HG02623 (cell line): ENCODE results near the gene BCAS3.

Experiments used
- ATAC-seq: cut with Tn5 transposase; IDR thresholded peaks from one replicate; pipeline ENCODE4 v1.9.1; 2021; ENCODE audit warnings: moderate library complexity; ENCODE audit not compliant: unreplicated experiment

Gene BCAS3

DNA sequence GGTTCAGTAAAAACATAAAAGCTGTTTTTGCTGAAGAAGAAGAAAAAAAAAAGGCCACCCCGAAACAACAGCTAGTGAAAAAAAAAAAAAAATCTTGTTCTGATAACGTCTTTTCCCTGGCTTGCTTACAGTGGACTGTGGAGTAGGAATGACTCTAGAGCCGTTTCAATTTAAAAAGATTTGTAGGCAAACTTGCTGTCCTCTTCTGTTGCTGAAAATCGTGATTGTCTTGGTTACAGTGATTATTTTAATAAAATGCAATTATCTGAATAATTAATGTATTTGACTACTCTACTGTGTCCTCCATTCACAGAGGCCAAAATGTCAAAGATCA, 531.4 kb downstream of the BCAS3 start:
- no peak for ATAC-seq

DNA sequence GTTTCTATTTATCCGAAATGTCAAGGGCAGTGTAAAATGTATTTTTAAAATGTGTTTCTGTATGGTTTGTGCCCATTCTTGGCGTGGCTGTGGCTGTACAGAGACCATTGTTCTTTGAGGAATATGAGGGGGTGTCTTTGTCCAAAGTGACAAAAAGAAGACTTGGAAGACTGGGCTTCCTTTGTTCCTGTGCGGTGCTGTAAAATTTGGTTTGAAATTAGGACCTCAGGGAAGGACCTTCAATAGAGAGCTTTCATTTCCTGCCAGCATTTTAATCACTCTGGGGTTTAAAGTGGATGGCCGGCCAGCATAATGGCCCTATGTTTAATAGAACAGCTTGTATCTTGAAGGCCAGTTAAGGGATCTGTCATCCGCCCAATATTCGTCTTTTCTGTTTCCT, 531.9 kb downstream of the BCAS3 start:
- ATAC-seq, result no peak

DNA sequence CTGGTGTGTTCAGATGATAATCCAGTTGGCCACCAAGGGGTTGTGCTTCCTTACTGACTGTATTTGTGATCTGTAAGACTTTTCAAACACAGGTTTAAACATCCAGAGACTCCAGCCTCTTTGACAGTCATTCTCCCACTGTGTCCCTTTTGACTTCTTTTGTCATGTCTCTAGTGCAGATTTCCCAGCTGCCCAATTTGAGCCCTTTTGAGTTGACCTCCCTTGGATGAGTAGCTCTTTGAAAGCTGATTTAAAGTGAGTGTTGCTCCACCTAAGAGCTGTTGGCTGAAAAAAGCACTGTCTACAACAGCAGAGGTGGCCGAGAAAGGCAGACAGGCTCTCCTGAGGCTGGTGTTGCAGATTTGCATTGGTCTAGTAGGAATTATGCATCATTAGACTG, 533.6 kb downstream of the BCAS3 start:
- ATAC-seq, result no peak

DNA sequence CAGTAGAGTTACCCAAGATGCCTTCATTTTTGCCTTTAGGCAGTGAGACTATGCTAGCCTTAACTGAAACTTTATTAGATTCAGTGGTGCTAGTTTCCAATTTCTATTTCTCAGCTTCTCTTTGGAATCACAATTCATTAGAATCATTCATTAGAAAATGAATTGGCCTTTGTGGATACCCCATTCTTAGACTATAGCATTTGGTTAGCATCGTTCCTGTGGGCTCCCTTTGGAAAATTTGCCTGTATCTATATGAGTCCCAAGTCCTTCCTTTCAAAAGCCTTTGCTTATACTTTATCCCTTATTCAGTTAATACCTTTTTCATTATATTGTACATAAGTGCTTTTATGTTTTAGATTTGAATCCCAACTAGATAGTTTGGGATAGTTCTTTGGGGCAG, 535.0 kb downstream of the BCAS3 start:
- no peak for ATAC-seq

DNA sequence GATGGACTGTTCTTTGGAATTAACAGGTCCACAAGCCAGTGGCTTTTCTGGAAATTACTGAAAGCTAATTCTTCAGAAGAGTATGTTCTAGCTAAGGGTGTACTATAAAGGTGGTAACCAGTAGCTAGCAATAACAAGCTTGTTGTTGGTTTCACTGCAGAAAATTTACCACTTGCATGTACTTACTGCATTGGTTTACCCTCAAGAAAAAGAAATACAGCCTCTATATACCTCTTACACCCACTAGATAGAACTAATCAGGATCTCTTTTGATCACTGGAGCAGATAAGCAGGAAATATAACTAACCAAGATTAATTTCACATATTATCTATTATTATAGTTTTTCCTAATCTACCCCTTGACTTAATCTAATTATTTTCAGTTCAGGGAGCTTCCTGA, 537.1 kb downstream of the BCAS3 start:
- ATAC-seq, result no peak

DNA sequence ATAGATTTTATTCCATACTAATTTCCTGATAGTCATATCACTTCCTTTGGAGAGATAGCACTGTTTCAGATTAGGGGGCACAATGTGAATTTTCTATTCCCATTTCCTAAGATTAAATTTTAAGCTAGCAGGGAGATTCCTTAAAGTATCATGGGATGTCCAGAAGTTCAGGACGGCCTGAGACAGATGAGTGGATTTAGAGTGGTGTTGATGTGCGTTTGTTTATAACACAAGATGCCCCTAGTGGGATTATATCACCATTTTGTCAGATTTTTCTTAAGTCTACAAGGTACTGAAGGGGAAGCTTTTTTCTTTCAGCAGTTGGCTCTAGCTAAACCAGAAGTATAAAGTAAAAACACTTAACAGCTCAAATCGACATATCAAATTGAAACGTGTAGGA, 538.4 kb downstream of the BCAS3 start:
- ATAC-seq, result no peak

DNA sequence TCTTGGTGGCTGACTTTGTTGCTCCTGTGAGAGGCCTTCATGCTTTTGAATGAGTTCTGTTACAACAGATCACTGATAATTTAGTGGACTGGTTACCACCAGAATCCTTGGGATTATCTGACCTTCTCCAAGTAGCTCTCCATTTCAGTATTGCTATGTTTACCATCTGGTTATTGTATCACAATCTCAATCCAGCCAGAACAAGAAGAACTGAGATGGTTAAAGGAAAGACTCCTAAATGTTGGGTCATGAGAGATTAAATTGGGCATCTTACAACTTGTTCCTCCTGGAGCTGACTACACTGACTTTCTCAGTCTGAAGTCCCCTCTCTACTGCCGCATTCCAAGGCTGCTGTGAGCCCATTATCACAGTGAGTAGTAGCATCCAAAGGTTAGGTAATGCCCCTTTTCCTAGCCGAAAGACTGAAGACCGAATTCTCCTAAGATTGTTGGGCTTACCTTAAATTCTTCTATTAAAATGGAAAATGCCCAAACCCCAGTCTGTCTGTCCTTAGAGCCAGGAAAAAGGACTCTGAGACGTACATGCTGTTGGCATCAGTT, 540.3 kb downstream of the BCAS3 start:
- ATAC-seq, result no peak

DNA sequence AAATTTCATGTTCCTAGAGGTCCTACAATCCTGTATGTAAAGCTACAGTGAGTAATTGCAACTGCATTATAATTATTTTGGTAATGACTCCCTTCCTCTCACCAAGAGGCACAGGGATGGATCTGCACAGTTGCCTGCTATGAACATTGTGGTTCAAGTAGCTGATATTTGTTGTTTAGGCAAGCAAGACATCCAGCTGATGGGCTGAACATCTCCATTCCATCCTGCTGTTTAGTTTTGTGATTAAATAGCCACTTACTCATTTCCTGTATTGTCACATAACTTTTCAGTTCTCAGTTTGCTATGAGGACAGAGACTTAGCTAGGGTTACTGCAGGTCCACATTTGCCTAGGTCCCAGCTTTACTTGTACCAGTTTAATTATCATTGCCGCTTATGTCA, 540.8 kb downstream of the BCAS3 start:
- ATAC-seq, result no peak

DNA sequence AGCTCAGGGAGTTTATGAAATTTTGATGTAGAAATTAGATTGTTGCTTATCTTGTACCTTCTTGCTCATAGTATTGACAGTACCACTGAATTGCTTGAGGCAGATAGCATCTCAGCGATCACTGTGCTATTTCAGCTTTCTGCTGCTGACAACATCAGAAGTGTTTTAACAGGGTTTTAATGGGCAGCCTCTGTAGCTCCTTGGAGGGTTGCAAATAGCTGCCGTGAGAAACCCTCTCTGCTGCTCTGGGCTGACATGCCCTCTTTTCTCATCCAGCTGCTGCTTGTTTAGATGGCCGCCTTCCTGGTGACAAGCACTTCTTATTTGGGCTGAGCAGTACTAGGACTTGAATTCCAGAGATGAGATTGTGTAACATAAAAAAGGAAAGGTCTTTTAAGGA, 541.8 kb downstream of the BCAS3 start:
- no peak for ATAC-seq

DNA sequence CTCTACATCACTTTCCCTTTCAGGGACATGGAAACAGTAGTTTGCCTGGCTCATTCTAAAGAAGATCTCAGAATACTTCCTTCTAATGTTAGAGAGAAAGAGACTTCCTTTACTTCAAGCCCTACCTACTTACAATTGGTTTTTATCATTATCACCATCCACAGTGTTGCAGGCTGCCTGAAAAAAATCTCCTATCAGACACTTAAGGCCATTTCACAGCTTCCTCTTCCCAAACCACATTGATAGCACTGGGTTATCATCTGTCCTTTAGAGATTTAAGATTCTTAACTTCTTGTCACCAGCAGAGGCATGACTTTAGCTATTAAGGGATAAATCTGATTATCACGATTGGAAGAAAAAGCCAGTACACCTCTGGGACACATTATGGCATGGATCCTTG, 543.5 kb downstream of the BCAS3 start:
- ATAC-seq, result no peak

DNA sequence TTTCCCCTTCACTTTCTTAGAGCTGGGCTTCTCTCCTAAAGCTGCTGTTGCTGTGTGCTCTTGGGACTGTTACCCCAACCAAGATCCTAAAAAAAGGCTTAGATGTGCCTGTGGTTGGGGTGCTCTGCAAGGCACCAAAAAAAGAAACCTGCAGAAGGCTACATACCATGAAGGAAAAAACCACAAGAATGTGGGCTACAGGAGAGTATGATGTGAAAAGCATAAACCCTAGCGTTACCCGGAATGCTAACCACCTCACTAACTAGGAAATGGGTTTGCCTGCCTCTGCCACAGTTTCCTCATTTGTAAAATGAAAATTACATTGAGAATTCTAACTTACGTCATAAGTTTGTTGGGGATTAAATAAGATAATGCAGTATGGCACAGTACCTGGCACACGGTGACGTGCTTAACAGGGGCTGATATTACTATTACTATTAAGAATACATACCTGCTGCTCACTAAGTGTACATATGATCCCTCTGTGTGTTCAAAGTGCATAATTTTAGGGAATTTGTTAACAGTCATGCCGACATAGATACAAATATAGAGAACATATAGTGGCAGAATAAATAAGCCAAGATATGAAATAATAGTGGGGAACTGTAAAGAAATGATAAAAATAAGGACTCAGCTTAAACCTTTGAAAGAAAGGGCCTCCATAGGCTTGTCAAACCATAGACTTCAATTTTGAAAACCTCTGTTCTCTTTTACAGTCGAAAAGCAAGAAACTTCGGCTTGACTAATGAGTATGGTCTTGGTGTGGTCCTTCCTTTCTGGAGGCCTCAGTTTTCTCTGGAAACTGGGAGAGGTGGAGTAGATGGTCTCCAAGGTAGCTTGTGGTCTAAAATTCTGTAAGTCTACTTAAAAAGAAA, 544.2 kb downstream of the BCAS3 start:
- ATAC-seq, result no peak

DNA sequence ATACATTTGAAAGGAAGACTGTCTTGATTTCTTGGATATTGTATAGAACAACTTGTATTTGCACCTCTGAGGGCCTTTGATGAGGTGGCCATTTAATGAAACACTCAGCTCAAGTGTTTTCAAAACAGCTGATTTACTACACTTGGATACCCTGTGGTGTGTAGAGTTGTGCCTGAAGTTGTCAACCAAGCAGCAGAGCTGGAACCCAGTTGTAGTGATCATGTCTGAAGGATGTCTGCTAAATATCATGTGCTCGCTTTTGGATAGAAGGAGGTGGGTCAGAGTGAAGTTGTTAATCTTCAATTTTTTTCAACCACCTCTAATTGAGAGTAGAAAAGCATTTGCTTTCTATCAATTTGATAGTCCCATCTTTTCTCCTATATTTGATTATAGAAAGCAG, 546.1 kb downstream of the BCAS3 start:
- no peak for ATAC-seq

DNA sequence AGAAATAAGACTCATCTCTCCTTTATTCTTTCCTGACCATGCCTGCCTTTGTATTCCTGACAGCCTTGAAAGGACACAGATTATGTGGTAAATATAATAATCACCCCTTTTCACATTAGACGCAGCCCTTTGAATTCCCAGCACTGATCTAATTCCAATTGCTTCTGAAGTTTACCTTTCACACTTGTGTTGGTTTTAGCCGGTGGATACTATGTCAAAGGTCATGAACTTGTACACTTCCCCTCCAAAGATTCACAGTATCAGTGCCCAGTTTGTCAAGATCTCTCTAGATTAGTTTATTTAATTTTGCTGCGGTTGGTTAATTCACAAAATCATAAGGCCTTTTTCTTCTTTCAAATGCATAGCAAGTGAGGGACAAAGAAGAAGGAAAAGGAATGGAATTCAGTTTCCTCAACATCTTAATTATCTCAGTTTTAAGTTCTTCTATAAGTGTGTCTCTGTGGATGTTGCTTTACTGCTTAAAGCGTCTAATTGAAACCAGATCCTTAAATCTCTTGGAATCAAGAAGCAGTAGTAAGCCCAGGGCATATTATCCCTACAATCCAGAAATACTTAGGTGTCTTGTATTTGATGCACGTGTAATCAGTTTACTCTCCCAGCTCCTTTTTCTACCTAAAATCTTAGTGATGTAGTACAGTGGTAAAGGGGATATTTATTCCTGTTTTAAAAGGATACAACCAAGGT, 547.7 kb downstream of the BCAS3 start:
- ATAC-seq, result no peak

DNA sequence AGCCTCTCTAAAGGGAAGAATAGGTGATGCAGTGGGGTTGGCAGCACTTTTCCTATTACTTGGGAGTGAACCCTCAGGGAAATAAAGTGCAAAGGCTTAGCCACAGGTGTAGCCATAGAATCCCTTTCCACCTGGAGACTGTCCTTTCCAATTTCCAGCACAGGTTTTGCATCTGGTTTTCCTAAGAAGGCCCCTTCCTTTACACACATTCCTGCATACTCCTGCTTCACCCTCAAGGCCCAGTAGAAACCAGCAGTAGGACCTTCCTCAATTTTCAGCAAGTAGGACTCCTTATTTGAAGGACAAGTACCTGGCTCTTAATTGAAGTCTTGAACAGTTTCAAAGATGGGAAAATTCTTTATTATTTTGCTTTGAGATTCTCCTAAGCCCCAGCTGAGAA, 550.2 kb downstream of the BCAS3 start:
- no peak for ATAC-seq

DNA sequence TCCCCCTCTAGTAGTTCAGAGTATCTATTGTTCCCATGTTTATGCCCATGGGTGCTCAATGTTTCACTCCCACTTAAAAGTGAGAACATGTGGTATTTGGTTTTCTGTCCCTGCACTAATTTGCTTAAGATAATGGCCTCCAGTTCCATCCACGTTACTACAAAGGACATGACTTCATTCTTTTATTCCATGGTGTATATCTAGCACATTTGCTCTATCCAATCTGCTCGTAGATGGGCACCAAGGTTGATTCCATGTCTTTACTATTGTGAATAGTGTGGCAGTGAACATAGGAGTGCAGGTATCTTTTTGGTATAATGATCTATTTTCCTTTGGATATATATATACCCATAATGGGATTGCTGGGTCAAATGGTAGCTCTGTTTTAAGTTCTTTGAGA, 552.8 kb downstream of the BCAS3 start:
- ATAC-seq, result no peak

DNA sequence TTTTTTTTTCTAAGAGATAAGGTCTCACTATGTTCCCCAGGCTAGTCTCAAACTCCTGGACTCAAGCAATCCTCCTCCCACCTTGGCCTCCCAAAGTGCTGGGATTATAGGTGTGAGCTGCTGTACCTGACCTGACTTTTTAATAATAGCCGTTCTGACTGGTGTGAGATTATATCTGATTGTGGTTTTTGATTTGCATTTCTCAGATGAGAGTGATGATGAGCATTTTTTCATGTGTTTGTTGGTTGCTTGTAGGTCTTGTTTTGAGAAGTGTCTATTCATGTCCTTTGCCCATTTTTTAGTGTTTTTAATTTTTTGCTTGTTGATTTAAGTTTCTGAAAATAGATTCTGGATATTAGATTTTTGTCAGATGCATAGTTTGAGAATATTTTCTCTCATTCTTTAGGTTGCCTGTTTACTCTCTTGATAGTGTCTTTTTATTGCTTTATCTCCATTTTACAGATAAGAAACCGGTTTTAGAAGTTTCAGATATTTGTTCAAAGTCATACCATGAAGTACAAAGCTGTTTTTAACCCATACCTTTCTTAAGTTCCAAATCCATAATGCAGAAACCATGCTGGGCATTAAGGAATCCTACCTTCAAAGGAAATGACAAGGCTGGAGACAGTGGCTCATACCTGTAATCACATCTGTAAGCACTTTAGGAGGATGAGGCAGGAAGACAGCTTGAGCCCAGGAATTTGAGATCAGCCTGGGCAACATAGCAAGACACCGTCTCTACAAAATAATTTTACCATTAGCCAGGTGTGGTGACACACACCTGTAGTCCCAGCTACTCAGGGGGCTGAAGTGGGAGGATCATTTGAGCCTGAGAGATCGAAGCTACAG, 553.5 kb downstream of the BCAS3 start:
- ATAC-seq, result no peak

DNA sequence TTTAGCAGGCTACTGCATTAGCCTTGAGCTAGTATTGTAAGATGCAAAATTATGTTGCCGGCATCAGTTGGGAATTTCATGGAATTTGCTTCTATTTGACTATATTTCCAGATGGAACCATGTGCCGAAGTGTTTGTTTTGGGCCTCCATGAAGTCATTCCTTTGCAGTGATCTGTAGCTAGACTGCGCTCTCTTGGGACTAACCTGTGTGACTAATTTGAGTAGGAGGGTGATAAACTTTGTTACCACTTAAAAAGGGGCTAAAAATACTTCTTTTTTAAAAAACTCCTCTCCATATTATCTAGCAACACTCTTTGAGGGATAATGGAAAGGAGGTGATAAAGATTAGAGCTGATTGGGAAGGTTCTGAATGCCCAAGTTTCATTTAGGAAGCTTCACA, 555.2 kb downstream of the BCAS3 start:
- no peak for ATAC-seq

DNA sequence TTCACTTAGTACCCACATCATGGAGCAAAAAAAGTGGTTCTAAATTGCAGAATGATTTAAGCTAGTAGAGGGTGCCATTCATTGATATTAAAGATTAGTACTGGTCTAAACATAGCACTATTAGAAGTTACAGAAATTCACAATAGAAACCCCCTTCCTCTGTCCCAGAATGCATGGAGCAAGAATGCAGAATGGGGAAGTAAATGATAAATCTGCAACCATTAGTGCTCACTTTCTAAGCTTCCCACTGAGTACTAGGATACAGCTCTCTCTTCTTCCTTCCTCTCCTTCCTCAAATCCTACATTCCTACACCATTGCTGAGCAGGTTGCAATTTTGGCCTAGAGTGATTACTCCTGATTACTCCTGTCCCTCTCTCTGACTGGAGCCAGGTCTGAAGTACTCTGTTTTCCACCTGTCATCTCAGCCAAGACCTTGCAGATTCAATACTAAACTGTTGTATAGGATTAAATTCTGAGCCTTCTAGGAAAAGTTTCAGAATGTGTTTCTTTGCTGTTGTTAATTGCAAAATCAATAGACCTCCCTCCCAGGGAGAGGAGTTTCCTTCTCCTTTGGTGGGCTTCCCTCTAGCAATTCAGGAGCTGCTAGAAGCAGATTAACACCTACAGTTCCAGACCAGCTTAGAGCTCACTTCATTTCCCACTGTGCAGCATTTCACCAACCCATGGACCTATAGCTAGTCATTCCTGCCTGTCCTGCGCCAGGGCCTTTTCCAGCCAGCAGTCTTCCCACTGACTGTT, 556.5 kb downstream of the BCAS3 start:
- no peak for ATAC-seq

DNA sequence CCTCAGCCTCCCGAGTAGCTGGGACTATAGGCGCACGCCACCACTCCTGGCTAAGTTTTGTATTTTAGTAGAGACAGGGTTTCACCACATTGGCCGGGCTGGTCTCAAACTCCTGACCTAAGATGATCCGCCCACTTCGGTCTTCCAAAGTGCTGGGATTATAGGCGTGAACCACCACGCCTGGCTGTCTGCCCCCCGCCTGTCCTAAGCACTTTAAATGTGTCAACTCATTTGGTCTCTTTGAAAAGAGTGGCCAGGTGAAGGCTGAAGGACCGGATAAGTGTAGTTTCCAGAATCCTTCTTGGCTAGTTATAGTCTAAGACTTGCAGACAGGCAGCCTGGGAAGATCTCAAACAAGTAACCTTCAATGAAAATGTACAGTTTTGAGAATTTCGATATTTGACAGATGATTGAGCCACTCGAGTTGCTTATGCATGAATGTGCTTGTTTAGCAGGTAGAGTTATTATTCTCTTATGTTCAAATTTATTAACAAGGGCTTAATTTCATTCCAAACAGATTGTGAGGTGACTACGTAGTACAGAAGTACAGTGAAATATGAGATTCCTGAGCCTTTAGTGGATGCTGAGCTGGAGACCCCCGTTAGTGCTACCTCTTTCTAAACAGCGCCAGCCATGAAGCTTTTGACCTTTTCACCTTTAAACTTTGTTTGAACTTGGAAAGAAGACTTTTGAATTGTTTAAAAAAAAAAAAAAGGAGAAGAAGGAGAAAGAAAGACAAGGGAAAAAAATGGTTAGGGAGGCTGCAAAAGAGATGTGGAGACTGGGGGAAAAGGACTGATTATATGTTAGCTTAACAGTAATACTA, 557.6 kb downstream of the BCAS3 start:
- ATAC-seq, result no peak

DNA sequence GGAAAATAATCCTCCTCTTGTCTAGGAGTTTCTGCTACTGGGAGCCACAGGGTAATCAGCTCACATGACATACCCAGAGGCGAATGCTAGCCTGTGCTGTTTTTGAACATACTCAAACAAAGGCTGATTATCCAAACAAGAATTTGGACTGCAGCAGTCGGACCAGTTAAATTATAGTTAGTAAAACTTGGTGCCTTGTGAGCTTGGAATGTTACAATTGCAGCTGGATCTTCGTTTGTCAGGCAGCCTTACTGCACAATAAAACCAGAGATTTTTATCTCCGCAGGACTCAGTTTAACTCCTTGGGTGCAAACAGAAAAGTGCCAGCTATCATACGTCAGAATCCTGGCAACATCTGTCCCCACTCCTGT, 558.2 kb downstream of the BCAS3 start:
- no peak for ATAC-seq
